GM23338 (cell line): Measurements from ENCODE around the gene SPTLC2. TPM values are rescaled to one million over a fixed set of nuclear protein-coding genes. Genes with fewer than 3 reads are reported as not detected.
A peak's percentile ranks its signal among the peaks of the same experiment; 100 is the strongest.

ENCODE experiments used
- ATAC-seq: fragments of 200-7000 bp; cut with Tn5 transposase; 3 replicates; pipeline ENCODE4 v1.9.1; 2020
- DNase-seq: peaks from one replicate; pipeline ENCODE4 v3.0.0-alpha.2; 2015; ENCODE audit warnings: low spot score
- H2AFZ ChIP-seq: fragments of 200-600 bp; sonication (generic); 2 replicates; pipeline ENCODE4 v1.8.0; 2016; ENCODE audit warnings: antibody characterized with exemption, mild to moderate bottlenecking, moderate library complexity
- H3F3A ChIP-seq: fragments of 200-600 bp; sonication (generic); replicated peaks from 2 replicates; pipeline ENCODE4 v1.8.0; 2017; ENCODE audit warnings: antibody characterized with exemption, mixed run types, low read depth
- H3K27ac ChIP-seq: fragments of 200-600 bp; sonication (generic); 2 replicates; pipeline ENCODE4 v1.6.1; 2016; ENCODE audit warnings: low read depth
- H3K27me3 ChIP-seq: fragments of 200-600 bp; sonication (generic); 2 replicates; pipeline ENCODE4 v1.8.0; 2016; ENCODE audit warnings: mild to moderate bottlenecking, mixed run types, moderate library complexity; ENCODE audit not compliant: insufficient read depth
- H3K36me3 ChIP-seq: fragments of 200-600 bp; sonication (generic); 2 replicates; pipeline ENCODE4 v1.8.0; 2016; ENCODE audit warnings: mild to moderate bottlenecking; ENCODE audit not compliant: insufficient read depth
- H3K4me1 ChIP-seq: fragments of 200-600 bp; sonication (generic); 2 replicates; pipeline ENCODE4 v1.8.0; 2016; ENCODE audit warnings: mild to moderate bottlenecking, moderate library complexity; ENCODE audit not compliant: insufficient read depth
- H3K4me2 ChIP-seq: fragments of 200-600 bp; sonication (generic); 2 replicates; pipeline ENCODE4 v1.7.1; 2017; ENCODE audit warnings: mixed run types
- H3K4me3 ChIP-seq: fragments of 200-600 bp; sonication (generic); 2 replicates; pipeline ENCODE4 v1.6.1; 2016; ENCODE audit warnings: mixed run types
- H3K79me2 ChIP-seq: fragments of 200-600 bp; sonication (generic); replicated peaks from 2 replicates; pipeline ENCODE4 v1.8.0; 2017; ENCODE audit warnings: mild to moderate bottlenecking; ENCODE audit not compliant: insufficient read depth
- H3K9me2 ChIP-seq: fragments of 200-600 bp; sonication (generic); 2 replicates; pipeline ENCODE4 v1.8.0; 2017; ENCODE audit not compliant: insufficient read depth
- H4K20me1 ChIP-seq: fragments of 200-600 bp; sonication (generic); replicated peaks from 2 replicates; pipeline ENCODE4 v1.8.0; 2017; ENCODE audit warnings: mild to moderate bottlenecking; ENCODE audit not compliant: insufficient read depth
- H3K27ac Mint-ChIP-seq: 2 replicates; pipeline ENCODE4 v1.8.0; 2020; ENCODE audit warnings: inconsistent platforms, mild to moderate bottlenecking, moderate library complexity, mixed read lengths
- H3K27me3 Mint-ChIP-seq: 3 replicates; pipeline ENCODE4 v1.8.0; 2022; ENCODE audit warnings: low read depth, mild to moderate bottlenecking, moderate library complexity, mixed read lengths, inconsistent platforms; ENCODE audit not compliant: insufficient read depth, poor library complexity
- H3K36me3 Mint-ChIP-seq: 3 replicates; pipeline ENCODE4 v1.8.0; 2021; ENCODE audit warnings: low read depth, mild to moderate bottlenecking, inconsistent platforms, moderate library complexity, mixed read lengths
- H3K4me1 Mint-ChIP-seq: 3 replicates; pipeline ENCODE4 v1.8.0; 2020; ENCODE audit warnings: mild to moderate bottlenecking, inconsistent platforms, mixed read lengths
- H3K4me3 Mint-ChIP-seq: 3 replicates; pipeline ENCODE4 v1.8.0; 2021; ENCODE audit warnings: moderate library complexity, mild to moderate bottlenecking, inconsistent platforms, mixed read lengths
- H3K9me3 Mint-ChIP-seq: 3 replicates; pipeline ENCODE4 v1.8.0; 2020; ENCODE audit warnings: moderate library complexity, mild to moderate bottlenecking, inconsistent platforms, mixed read lengths
- CREB1 ChIP-seq: fragments of 250-450 bp; sonication (Bioruptor Pico); IDR thresholded peaks from 2 replicates; pipeline ENCODE4 v1.5.0; 2020; ENCODE audit warnings: low read depth, mild to moderate bottlenecking, moderate library complexity
- CTCF ChIP-seq, 2 experiments: fragments of 200-600 bp in 1 of 2; sonication (generic) in 1 of 2; conservative IDR thresholded peaks; 2 replicates each; pipeline versions ENCODE4 v1.5.1 to v1.6.1; 2016 to 2017; ENCODE audit warnings: antibody characterized with exemption in 2 of 2, low read depth in 2 of 2, mild to moderate bottlenecking in 2 of 2, moderate library complexity in 1 of 2
- ETS1 ChIP-seq: IDR thresholded peaks from 2 replicates; pipeline ENCODE4 v1.6.1; 2016; ENCODE audit warnings: antibody characterized with exemption
- EZH2 ChIP-seq: fragments of 200-600 bp; sonication (generic); IDR thresholded peaks from one replicate; pipeline ENCODE4 v1.8.0; 2017; ENCODE audit warnings: antibody characterized with exemption, mild to moderate bottlenecking, low read depth; ENCODE audit not compliant: unreplicated experiment
- EZH2phosphoT487 ChIP-seq: fragments of 200-600 bp; sonication (generic); IDR thresholded peaks from one replicate; pipeline ENCODE4 v1.8.1; 2018; ENCODE audit warnings: antibody characterized with exemption; ENCODE audit not compliant: unreplicated experiment
- JUNB ChIP-seq: IDR thresholded peaks from one replicate; pipeline ENCODE4 v1.6.1; 2016; ENCODE audit warnings: antibody characterized with exemption; ENCODE audit not compliant: unreplicated experiment
- NANOG ChIP-seq: IDR thresholded peaks from 2 replicates; pipeline ENCODE4 v1.6.1; 2016; ENCODE audit warnings: antibody characterized with exemption, borderline replicate concordance
- POLR2AphosphoS5 ChIP-seq: IDR thresholded peaks from 2 replicates; pipeline ENCODE4 v1.6.1; 2016; ENCODE audit warnings: antibody characterized with exemption, low read depth
- STAT1 ChIP-seq: IDR thresholded peaks from one replicate; pipeline ENCODE4 v1.6.1; 2016; ENCODE audit warnings: antibody characterized with exemption; ENCODE audit not compliant: unreplicated experiment
- ZNF114 ChIP-seq: fragments of 250-450 bp; sonication (Bioruptor Pico); IDR thresholded peaks from 2 replicates; pipeline ENCODE4 v1.5.0; 2020; ENCODE audit warnings: mild to moderate bottlenecking, moderate library complexity
- ZNF331 ChIP-seq: fragments of 250-450 bp; sonication (Bioruptor Pico); IDR thresholded peaks from 2 replicates; pipeline ENCODE4 v1.5.0; 2020; ENCODE audit warnings: low read depth, mild to moderate bottlenecking, moderate library complexity
- polyA plus RNA-seq: library from polyadenylated mRNA; unstranded; fragments of >200 nt; fragmentation: Nextera tagmentation; extraction: Ambion mirVana; gene quantifications from 2 replicates; pipeline ENCODE4 v1.2.1, GENCODE V29; 2016
- total RNA-seq: library from RNA; depleted of rRNA; stranded (reverse); fragments of >200 nt; shearing (Covaris generic); gene quantifications from 2 replicates; pipeline ENCODE4 v1.2.3, GENCODE V29; 2014
- TF ChIP-seq, protein P1 (sequence below): fragments of 250-450 bp; sonication (Bioruptor Pico); IDR thresholded peaks from 2 replicates; pipeline ENCODE4 v1.5.0; 2020; ENCODE audit warnings: mild to moderate bottlenecking, moderate library complexity
- TF ChIP-seq, protein P2 (sequence below): IDR thresholded peaks from one replicate; pipeline ENCODE4 v1.6.1; 2018; ENCODE audit warnings: antibody characterized with exemption; ENCODE audit not compliant: unreplicated experiment

Gene SPTLC2
- total and polyA plus RNA-seq, 2 experiments from 2014 or later, result 22.3 to 38.9 TPM

DNA sequence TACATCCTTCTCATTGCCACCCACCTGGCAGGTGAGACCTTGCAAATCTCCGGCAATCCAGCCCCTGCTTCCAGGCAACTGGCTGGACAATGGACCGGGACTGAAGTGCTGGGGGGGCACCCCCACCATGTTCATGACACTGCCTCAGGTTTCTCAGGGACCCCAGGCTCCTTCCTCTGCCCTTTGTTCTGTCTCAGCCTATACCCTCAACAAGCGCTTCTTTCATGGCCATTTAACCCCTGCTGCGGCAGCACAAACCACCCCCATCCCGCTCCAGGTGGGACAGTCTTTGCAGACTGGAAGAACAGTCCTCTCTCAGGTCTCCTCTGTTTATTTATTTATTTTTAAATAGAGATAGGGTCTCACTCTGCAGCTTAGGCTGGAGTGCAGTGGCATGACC, 125.4 kb downstream of the SPTLC2 start:
- no peak overlapping the region for H3K4me3 Mint-ChIP-seq

More for the DNA sequence above, 125.4 kb downstream of the SPTLC2 start:
- no peaks in the 10 kb centered on the region; the same call in 1 of the 2 replicates for H3K36me3 ChIP-seq
- no peaks in the 10 kb centered on the region for H3K4me1 Mint-ChIP-seq
- peaks cover under 1% of the 10 kb centered on the region; the same call in 1 of the 2 replicates for H3K27me3 ChIP-seq
- no peaks in the 10 kb centered on the region; the same call in 2 of the 3 replicates for H3K9me3 Mint-ChIP-seq
- no peaks in the 10 kb centered on the region for H3F3A ChIP-seq
- H3K4me2 ChIP-seq, result no peak overlapping the region
- peak; percentile 52 for ATAC-seq
- H3K27ac Mint-ChIP-seq, result no peak overlapping the region
- no peaks in the 10 kb centered on the region for H4K20me1 ChIP-seq
- H3K36me3 Mint-ChIP-seq, result no peaks in the 10 kb centered on the region
- H3K27ac ChIP-seq, result no peak overlapping the region
- no peaks in the 10 kb centered on the region for H3K9me2 ChIP-seq
- H3K4me1 ChIP-seq, result no peaks in the 10 kb centered on the region
- H3K4me3 ChIP-seq, result no peak overlapping the region
- peaks cover 12% of the 10 kb centered on the region for H3K27me3 Mint-ChIP-seq
- no peak overlapping the region for H2AFZ ChIP-seq
- no peaks in the 10 kb centered on the region for H3K79me2 ChIP-seq
- TF ChIP-seq NANOG (no peak), EZH2phosphoT487 (no peak), EZH2 (no peak), ZNF331 (CRISPR knock-in tag) (no peak), CREB1 (CRISPR knock-in tag) (no peak), ZNF114 (CRISPR knock-in tag) (no peak), CTCF (conservative IDR thresholded peaks at IDR 0.05; ENCODE audit: low read depth in 2 of 2) (no peak), ETS1 (no peak), POLR2AphosphoS5 (no peak), JUNB (no peak), STAT1 (no peak)
- TF ChIP-seq, protein P1, sequence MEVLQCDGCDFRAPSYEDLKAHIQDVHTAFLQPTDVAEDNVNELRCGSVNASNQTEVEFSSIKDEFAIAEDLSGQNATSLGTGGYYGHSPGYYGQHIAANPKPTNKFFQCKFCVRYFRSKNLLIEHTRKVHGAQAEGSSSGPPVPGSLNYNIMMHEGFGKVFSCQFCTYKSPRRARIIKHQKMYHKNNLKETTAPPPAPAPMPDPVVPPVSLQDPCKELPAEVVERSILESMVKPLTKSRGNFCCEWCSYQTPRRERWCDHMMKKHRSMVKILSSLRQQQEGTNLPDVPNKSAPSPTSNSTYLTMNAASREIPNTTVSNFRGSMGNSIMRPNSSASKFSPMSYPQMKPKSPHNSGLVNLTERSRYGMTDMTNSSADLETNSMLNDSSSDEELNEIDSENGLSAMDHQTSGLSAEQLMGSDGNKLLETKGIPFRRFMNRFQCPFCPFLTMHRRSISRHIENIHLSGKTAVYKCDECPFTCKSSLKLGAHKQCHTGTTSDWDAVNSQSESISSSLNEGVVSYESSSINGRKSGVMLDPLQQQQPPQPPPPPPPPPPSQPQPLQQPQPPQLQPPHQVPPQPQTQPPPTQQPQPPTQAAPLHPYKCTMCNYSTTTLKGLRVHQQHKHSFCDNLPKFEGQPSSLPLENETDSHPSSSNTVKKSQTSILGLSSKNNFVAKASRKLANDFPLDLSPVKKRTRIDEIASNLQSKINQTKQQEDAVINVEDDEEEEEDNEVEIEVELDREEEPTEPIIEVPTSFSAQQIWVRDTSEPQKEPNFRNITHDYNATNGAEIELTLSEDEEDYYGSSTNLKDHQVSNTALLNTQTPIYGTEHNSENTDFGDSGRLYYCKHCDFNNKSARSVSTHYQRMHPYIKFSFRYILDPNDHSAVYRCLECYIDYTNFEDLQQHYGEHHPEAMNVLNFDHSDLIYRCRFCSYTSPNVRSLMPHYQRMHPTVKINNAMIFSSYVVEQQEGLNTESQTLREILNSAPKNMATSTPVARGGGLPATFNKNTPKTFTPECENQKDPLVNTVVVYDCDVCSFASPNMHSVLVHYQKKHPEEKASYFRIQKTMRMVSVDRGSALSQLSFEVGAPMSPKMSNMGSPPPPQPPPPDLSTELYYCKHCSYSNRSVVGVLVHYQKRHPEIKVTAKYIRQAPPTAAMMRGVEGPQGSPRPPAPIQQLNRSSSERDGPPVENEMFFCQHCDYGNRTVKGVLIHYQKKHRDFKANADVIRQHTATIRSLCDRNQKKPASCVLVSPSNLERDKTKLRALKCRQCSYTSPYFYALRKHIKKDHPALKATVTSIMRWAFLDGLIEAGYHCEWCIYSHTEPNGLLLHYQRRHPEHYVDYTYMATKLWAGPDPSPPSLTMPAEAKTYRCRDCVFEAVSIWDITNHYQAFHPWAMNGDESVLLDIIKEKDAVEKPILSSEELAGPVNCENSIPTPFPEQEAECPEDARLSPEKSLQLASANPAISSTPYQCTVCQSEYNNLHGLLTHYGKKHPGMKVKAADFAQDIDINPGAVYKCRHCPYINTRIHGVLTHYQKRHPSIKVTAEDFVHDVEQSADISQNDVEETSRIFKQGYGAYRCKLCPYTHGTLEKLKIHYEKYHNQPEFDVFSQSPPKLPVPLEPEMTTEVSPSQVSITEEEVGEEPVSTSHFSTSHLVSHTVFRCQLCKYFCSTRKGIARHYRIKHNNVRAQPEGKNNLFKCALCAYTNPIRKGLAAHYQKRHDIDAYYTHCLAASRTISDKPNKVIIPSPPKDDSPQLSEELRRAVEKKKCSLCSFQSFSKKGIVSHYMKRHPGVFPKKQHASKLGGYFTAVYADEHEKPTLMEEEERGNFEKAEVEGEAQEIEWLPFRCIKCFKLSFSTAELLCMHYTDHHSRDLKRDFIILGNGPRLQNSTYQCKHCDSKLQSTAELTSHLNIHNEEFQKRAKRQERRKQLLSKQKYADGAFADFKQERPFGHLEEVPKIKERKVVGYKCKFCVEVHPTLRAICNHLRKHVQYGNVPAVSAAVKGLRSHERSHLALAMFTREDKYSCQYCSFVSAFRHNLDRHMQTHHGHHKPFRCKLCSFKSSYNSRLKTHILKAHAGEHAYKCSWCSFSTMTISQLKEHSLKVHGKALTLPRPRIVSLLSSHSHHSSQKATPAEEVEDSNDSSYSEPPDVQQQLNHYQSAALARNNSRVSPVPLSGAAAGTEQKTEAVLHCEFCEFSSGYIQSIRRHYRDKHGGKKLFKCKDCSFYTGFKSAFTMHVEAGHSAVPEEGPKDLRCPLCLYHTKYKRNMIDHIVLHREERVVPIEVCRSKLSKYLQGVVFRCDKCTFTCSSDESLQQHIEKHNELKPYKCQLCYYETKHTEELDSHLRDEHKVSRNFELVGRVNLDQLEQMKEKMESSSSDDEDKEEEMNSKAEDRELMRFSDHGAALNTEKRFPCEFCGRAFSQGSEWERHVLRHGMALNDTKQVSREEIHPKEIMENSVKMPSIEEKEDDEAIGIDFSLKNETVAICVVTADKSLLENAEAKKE (CRISPR knock-in tag), result no peak
- TF ChIP-seq, protein P2, sequence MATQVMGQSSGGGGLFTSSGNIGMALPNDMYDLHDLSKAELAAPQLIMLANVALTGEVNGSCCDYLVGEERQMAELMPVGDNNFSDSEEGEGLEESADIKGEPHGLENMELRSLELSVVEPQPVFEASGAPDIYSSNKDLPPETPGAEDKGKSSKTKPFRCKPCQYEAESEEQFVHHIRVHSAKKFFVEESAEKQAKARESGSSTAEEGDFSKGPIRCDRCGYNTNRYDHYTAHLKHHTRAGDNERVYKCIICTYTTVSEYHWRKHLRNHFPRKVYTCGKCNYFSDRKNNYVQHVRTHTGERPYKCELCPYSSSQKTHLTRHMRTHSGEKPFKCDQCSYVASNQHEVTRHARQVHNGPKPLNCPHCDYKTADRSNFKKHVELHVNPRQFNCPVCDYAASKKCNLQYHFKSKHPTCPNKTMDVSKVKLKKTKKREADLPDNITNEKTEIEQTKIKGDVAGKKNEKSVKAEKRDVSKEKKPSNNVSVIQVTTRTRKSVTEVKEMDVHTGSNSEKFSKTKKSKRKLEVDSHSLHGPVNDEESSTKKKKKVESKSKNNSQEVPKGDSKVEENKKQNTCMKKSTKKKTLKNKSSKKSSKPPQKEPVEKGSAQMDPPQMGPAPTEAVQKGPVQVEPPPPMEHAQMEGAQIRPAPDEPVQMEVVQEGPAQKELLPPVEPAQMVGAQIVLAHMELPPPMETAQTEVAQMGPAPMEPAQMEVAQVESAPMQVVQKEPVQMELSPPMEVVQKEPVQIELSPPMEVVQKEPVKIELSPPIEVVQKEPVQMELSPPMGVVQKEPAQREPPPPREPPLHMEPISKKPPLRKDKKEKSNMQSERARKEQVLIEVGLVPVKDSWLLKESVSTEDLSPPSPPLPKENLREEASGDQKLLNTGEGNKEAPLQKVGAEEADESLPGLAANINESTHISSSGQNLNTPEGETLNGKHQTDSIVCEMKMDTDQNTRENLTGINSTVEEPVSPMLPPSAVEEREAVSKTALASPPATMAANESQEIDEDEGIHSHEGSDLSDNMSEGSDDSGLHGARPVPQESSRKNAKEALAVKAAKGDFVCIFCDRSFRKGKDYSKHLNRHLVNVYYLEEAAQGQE, result no peak
- DNase-seq, result no peak
